Urinary bladder (tissue), 4 donors: ENCODE measurements around the gene ZNRD2. TPM values are rescaled to one million over a fixed set of nuclear protein-coding genes. Genes with fewer than 3 reads are reported as not detected.

Experiments
- DNase-seq: peaks from one replicate; pipeline ENCODE4 v3.0.0-alpha.2; 2015; ENCODE audit errors: extremely low spot score
- H3K27ac ChIP-seq: one replicate; pipeline ENCODE4 v1.5.1; 2013; ENCODE audit warnings: low read depth, mild to moderate bottlenecking, moderate library complexity
- H3K36me3 ChIP-seq: one replicate; pipeline ENCODE4 v1.6.1; 2013; ENCODE audit warnings: mild to moderate bottlenecking, moderate library complexity; ENCODE audit not compliant: insufficient read depth
- H3K4me1 ChIP-seq: one replicate; pipeline ENCODE4 v1.6.1; 2013; ENCODE audit warnings: mild to moderate bottlenecking, moderate library complexity; ENCODE audit not compliant: insufficient read depth
- H3K4me3 ChIP-seq: one replicate; pipeline ENCODE4 v1.5.1; 2013; ENCODE audit warnings: low read depth, low read length
- WGBS: extraction: QIAGEN DNeasy Blood & Tissue Kit; methylation state at CpG from one replicate; pipeline ENCODE4 v1.1.7; 2013; 5-methylcytosine and 5-hydroxymethylcytosine counted together
- polyA plus RNA-seq: library from polyadenylated mRNA; stranded (reverse); fragments of 200-250 nt; gene quantifications from one replicate; pipeline ENCODE4 v1.2.3, GENCODE V29; 2013
- total RNA-seq: library from RNA; depleted of rRNA; stranded (reverse); fragments of >200 nt; gene quantifications from one replicate; pipeline ENCODE4 v1.2.3, GENCODE V29; 2014
- donor health status: healthy with polysubstance abuse.
- donor health status: healthy.

Gene ZNRD2
- total and polyA plus RNA-seq, 2 donors: 14.6 to 94.9 TPM

- Histone ChIP-seq H3K4me1 (no peaks in the 10 kb centered on the region), H3K27ac (no peak overlapping the region), H3K36me3 (no peaks in the 10 kb centered on the region), H3K4me3 (no peak overlapping the region)
- no peak for DNase-seq
- WGBS: 70% methylated on average over 15 of the region's 15 CpGs
These were observed 37.8 kb upstream of the ZNRD2 start for GRCh38 chr11:65532388-65533064.

- Histone ChIP-seq H3K27ac (no peak overlapping the region), H3K4me1 (no peaks in the 10 kb centered on the region), H3K36me3 (no peaks in the 10 kb centered on the region), H3K4me3 (no peak overlapping the region)
- DNase-seq: no peak
- WGBS: 85% methylated on average over 9 of the region's 9 CpGs
These were observed 35.2 kb upstream of the ZNRD2 start for GRCh38 chr11:65535102-65535501.

- no peak overlapping the region for H3K4me3 ChIP-seq
- H3K27ac ChIP-seq: no peak overlapping the region
- DNase-seq: no peak
- H3K36me3 ChIP-seq: no peaks in the 10 kb centered on the region
- WGBS: 83% methylated on average over 12 of the region's 12 CpGs
- no peaks in the 10 kb centered on the region for H3K4me1 ChIP-seq
These were observed 33.6 kb upstream of the ZNRD2 start for GRCh38 chr11:65536412-65537295.

GRCh38 chr11:65537296-65537597 lies 33.0 kb upstream of the ZNRD2 start:
- 90% methylated on average over 2 of the region's 2 CpGs for WGBS
- H3K4me1 ChIP-seq: no peaks in the 10 kb centered on the region
- no peak for DNase-seq
- no peak overlapping the region for H3K27ac ChIP-seq
- H3K4me3 ChIP-seq: no peak overlapping the region
- no peaks in the 10 kb centered on the region for H3K36me3 ChIP-seq

- no peak for DNase-seq
- H3K27ac ChIP-seq: no peak overlapping the region
- WGBS: 74% methylated on average over 18 of the region's 18 CpGs
These were observed 32.6 kb upstream of the ZNRD2 start for GRCh38 chr11:65537620-65538231.

GRCh38 chr11:65538232-65538914 lies 31.9 kb upstream of the ZNRD2 start:
- Histone ChIP-seq H3K4me3 (no peak overlapping the region), H3K4me1 (no peaks in the 10 kb centered on the region), H3K36me3 (no peaks in the 10 kb centered on the region), H3K27ac (no peak overlapping the region)
- no peak for DNase-seq
- 80% methylated on average over 43 of the region's 43 CpGs for WGBS

More at GRCh38 chr11:65537620-65538231, 32.6 kb upstream of the ZNRD2 start:
- Histone ChIP-seq H3K4me3 (no peak overlapping the region), H3K36me3 (no peaks in the 10 kb centered on the region), H3K4me1 (no peaks in the 10 kb centered on the region)

DNA sequence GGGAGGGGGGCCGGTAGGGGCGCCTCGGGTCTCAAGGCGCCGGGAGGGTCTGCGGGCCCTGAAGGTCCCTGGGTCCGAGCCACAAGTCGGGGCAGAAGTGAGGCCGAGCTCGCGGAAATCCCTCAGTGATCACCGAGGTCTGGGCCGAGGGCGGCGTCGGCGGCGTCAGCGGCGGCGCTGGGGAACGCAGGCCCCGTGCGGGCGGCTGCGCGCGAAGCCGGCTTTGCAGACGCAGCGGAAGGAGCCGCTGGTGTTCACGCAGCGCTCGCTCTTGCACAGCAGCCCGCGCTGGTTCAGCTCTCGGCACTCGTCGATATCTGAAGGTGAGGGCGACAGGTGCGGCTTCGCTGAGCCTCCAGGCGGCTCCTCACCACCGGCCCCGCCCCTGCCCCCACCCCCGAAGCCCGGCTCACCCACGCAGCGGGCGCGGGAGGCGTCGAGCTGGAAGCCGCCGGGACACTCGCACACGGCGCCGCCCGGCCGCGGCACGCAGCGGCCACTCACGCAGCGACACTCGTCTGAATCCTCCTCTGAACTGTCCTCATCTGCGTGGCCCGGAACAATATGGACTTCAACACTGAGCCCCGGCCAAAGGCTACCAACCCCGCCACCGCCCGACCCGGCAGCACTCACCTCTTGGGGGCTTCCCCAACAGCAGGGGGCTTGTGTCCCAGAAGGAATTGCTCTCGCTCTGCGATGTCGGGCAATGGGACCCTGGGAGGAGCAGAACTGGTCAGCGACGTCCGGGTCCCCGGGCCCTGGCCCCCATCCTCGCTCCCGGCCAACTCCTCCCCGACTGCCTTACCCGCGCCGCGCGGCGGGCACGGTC lies 31.1 kb upstream of the ZNRD2 start:
- H3K27ac ChIP-seq: peak overlapping the region; percentile 68
- no peak overlapping the region for H3K4me3 ChIP-seq
- H3K4me1 ChIP-seq: no peaks in the 10 kb centered on the region
- H3K36me3 ChIP-seq: no peaks in the 10 kb centered on the region
- no peak for DNase-seq
- 78% methylated on average over 92 of the region's 92 CpGs for WGBS

GRCh38 chr11:65539744-65540289 lies 30.5 kb upstream of the ZNRD2 start:
- H3K4me1 ChIP-seq: no peaks in the 10 kb centered on the region
- whole genome bisulfite sequencing: 14% methylated on average over 60 of the region's 60 CpGs
- H3K4me3 ChIP-seq: peak overlapping the region; percentile 36
- peak overlapping the region; percentile 68 for H3K27ac ChIP-seq
- no peak for DNase-seq
- H3K36me3 ChIP-seq: no peaks in the 10 kb centered on the region

DNA sequence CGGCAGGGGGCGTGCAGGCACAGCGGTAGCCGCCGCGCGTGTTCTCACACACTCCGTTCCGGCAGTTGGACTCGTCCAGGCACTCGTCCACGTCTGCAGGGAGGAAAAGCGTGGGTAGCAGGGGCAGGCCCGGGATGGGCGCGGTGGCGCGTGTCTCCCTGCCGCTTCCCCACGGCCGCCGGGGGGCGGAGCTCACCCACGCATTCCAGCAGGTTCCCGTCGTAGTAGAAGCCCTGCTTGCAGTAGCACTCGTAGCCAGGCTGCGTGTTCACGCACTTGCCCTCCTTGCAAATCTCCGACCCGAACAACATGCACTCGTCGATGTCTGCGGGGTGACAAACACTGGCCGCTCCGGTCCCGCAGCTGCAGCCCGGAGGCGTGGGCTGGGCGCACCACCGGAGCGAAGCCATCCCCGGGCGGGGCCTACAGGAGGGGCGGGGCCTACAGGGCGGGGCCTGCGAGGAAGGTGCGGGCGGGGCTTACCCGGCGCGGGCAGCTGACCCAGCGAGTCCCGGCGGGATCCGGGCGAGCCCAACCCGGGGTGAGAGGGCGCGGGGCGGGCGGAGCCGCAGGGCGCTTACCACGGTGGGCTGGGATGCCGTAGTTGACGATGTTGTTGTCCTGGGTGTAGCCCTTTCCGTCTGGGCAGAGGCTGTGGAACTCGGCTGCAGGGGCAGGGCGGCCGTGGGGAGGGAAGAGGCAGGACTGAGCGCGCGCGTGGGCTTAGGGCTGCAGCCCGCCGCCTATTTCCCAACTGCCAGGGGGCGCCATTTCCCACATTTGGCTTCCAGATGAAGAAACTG lies 29.8 kb upstream of the ZNRD2 start:
- Histone ChIP-seq H3K4me1 (no peaks in the 10 kb centered on the region), H3K36me3 (no peaks in the 10 kb centered on the region), H3K4me3 (peak overlapping the region; percentile 36), H3K27ac (peak overlapping the region; percentile 97)
- under 1% methylated on average over 78 of the region's 78 CpGs for WGBS
- no peak for DNase-seq

GRCh38 chr11:65541093-65541982 lies 28.9 kb upstream of the ZNRD2 start:
- no peak for DNase-seq
- 34% methylated on average over 18 of the region's 18 CpGs for WGBS
- H3K4me3 ChIP-seq: peak overlapping the region; percentile 36

DNA sequence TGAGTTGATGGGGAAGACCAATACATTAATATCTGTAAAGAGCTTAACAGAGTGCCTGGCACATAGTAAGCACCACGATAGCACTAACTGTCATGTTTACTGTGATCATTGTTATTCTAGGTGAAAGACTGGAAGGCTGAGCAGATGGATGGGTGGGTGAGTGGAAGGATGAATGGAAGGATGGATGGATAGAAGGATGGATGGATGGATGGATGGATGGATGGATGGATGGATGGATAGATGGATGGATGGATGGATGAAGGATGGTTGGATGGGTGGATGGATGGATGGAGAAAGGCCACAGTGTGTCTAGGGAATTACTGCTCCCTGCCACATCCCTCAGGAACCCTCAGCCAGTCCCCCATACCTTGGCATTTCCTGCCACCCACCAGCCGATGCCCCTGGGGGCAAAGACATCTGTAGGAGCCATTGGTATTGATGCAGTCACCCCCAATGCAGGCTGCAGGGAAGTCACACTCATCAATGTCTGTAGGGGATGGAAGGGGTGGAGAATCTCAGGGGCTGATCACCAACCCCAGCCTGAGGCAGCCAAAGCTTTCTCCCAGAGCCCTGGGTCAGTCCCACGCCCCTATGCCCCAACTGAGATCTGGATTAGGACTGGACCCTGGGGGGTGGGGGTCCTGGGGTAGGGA lies 27.4 kb upstream of the ZNRD2 start:
- no peak for DNase-seq
- 94% methylated on average over 3 of the region's 3 CpGs for WGBS
- Histone ChIP-seq H3K4me1 (no peaks in the 10 kb centered on the region), H3K27ac (no peak overlapping the region), H3K4me3 (no peak overlapping the region), H3K36me3 (no peaks in the 10 kb centered on the region)

More at GRCh38 chr11:65541093-65541982, 28.9 kb upstream of the ZNRD2 start:
- H3K27ac ChIP-seq: peak overlapping the region; percentile 97
- no peaks in the 10 kb centered on the region for H3K4me1 ChIP-seq
- no peaks in the 10 kb centered on the region for H3K36me3 ChIP-seq
